ENCODE results near the gene ZNF366. TPM values are rescaled to one million over a fixed set of nuclear protein-coding genes. Genes with fewer than 3 reads are reported as not detected.
A peak's percentile ranks its signal among the peaks of the same experiment; 100 is the strongest.
"Not testable (repeated sequence)": the region's sequence is repeated elsewhere in the genome, so short reads cannot be mapped to it uniquely, and the experiment has no call there.

Gene ZNF366
- total RNA-seq, 6 experiments from 2014 or later: 0.77 to 2.3 (median 1.2) TPM

GRCh38 chr5:72408127-72408526 lies 99.1 kb downstream of the ZNF366 start:
- Histone ChIP-seq H3K36me3 (no peaks in the 10 kb centered on the region), H3K27me3 (no peaks in the 10 kb centered on the region), H3K9me3 (no peaks in the 10 kb centered on the region), H3K4me3 (no peak overlapping the region), H3K27ac (no peak overlapping the region), H3K4me1 (no peaks in the 10 kb centered on the region)
- intact Hi-C loops (cut with DNase I): no loop called here
- 59% methylated on average over 4 of the region's 5 CpGs for WGBS (ENCODE audit: insufficient coverage, low coverage, low lambda C conversion rate, missing lambda C conversion rate)
- ATAC-seq: no peak
- no peak for DNase-seq
- TF ChIP-seq CTCF (IDR thresholded peaks at IDR 0.05) (no peak), POLR2A (IDR thresholded peaks at IDR 0.05) (no peak)

GRCh38 chr5:72407541-72407940 lies 99.7 kb downstream of the ZNF366 start:
- no peak for DNase-seq
- Histone ChIP-seq H3K27ac (no peak overlapping the region), H3K36me3 (no peaks in the 10 kb centered on the region), H3K9me3 (no peaks in the 10 kb centered on the region), H3K4me3 (no peak overlapping the region), H3K27me3 (no peaks in the 10 kb centered on the region), H3K4me1 (no peaks in the 10 kb centered on the region)
- 58% methylated on average over 2 of the region's 2 CpGs for WGBS (ENCODE audit: insufficient coverage, low coverage, low lambda C conversion rate, missing lambda C conversion rate)
- intact Hi-C loops (cut with DNase I): no loop called here
- TF ChIP-seq CTCF (IDR thresholded peaks at IDR 0.05): no peak
- no peak for TF ChIP-seq POLR2A (IDR thresholded peaks at IDR 0.05)
- ATAC-seq: no peak

- no peak for TF ChIP-seq POLR2A (IDR thresholded peaks at IDR 0.05)
- no peak for TF ChIP-seq CTCF (IDR thresholded peaks at IDR 0.05)
- H3K36me3 ChIP-seq: no peaks in the 10 kb centered on the region
- DNase-seq: no peak
- WGBS (ENCODE audit: insufficient coverage, low coverage, low lambda C conversion rate, missing lambda C conversion rate): 36% methylated on average over 3 of the region's 3 CpGs
- no peak for ATAC-seq
- H3K27me3 ChIP-seq: no peaks in the 10 kb centered on the region
- no peak overlapping the region for H3K4me3 ChIP-seq
- H3K4me1 ChIP-seq: no peaks in the 10 kb centered on the region
- intact Hi-C loops (cut with DNase I): no loop called here
- H3K27ac ChIP-seq: no peak overlapping the region
- no peaks in the 10 kb centered on the region for H3K9me3 ChIP-seq
These were observed 100.1 kb downstream of the ZNF366 start for GRCh38 chr5:72407078-72407477.

- H3K27ac ChIP-seq; H3K4me1 ChIP-seq; ATAC-seq; H3K27me3 ChIP-seq; H3K4me3 ChIP-seq; H3K9me3 ChIP-seq; H3K36me3 ChIP-seq; DNase-seq; intact Hi-C loops (cut with DNase I): not testable (repeated sequence)
- 90% methylated on average over 3 of the region's 3 CpGs for WGBS (ENCODE audit: insufficient coverage, low coverage, low lambda C conversion rate, missing lambda C conversion rate)
These were observed 102.4 kb downstream of the ZNF366 start for GRCh38 chr5:72404771-72405170.

GRCh38 chr5:72402959-72403628 lies 104.1 kb downstream of the ZNF366 start:
- no peak overlapping the region for H3K4me3 ChIP-seq
- no peaks in the 10 kb centered on the region for H3K36me3 ChIP-seq
- DNase-seq: no peak
- WGBS (ENCODE audit: insufficient coverage, low coverage, low lambda C conversion rate, missing lambda C conversion rate): 42% methylated on average over 4 of the region's 4 CpGs
- H3K27ac ChIP-seq: no peak overlapping the region
- H3K27me3 ChIP-seq: no peaks in the 10 kb centered on the region
- TF ChIP-seq POLR2A (IDR thresholded peaks at IDR 0.05) (no peak), CTCF (IDR thresholded peaks at IDR 0.05) (peak in 2 of 4 donors; percentile 23 to 29)
- H3K9me3 ChIP-seq: no peaks in the 10 kb centered on the region
- no peaks in the 10 kb centered on the region for H3K4me1 ChIP-seq
- no peak for ATAC-seq
- intact Hi-C loops (cut with DNase I): no loop called here

Data from right lobe of liver (tissue), 6 donors.